GM18505 (cell line): ENCODE data around the gene PDE4A.
A peak's percentile ranks its signal among the peaks of the same experiment; 100 is the strongest.

Experiments used
- ATAC-seq: cut with Tn5 transposase; IDR thresholded peaks from one replicate; pipeline ENCODE4 v1.9.1; 2021; ENCODE audit not compliant: unreplicated experiment
- POLR2A ChIP-seq: IDR thresholded peaks from 4 replicates; pipeline ENCODE4 v1.6.1; 2011; ENCODE audit warnings: borderline replicate concordance; ENCODE audit not compliant: insufficient read depth, insufficient read length; ENCODE audit errors: extremely low read depth

The PDE4A gene

DNA sequence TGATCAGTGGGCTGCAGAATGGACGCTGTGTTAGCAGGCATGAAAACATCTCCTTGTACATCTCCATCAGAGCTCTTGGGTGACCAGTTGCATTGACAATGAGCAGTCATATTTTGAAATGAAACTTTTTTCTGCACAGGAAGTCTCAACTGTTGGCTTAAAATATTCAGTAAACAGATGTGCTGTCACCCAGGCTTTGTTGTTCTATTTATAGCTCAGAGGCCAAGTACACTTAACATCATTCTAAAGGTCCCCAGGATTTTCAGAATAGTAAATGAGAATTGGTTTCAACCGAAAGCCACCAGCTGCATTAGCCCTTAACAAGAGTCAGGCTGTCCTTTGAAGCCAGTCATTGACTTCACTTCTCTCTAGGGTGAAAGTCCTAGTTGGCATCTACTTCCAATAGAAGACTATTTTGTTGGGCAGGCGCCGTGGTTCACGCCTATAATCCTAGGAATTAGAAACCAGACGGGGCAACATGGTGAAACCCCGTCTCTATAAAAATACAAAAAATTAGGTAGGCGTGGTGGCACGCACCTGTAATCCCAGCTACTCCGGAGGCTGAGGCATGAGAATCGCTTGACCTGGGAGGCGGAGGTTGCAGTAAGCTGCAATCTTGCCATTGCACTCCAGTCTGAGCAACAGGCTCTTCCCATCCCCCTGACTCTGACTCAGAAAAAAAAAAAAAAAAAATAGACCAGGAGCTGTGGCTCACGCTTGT, 7.9 kb upstream of the PDE4A start:
- TF ChIP-seq POLR2A: peak; percentile 26
- peak; percentile 35 for ATAC-seq

DNA sequence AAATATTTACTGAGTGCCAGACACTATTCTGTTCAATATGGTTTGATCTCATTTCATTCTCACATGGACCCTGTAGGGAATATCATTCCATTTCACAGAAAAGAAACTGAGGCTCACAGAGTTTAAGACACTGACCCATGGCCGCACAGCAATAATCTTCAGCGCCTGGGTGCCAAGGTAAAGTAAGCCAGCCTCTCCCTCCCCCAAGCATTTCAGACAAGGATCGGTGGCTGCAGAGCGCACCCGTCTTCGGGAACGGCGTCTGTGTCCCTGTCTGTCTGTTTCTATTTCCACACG, 4.3 kb upstream of the PDE4A start:
- ATAC-seq: no peak
- peak; percentile 41 for TF ChIP-seq POLR2A

DNA sequence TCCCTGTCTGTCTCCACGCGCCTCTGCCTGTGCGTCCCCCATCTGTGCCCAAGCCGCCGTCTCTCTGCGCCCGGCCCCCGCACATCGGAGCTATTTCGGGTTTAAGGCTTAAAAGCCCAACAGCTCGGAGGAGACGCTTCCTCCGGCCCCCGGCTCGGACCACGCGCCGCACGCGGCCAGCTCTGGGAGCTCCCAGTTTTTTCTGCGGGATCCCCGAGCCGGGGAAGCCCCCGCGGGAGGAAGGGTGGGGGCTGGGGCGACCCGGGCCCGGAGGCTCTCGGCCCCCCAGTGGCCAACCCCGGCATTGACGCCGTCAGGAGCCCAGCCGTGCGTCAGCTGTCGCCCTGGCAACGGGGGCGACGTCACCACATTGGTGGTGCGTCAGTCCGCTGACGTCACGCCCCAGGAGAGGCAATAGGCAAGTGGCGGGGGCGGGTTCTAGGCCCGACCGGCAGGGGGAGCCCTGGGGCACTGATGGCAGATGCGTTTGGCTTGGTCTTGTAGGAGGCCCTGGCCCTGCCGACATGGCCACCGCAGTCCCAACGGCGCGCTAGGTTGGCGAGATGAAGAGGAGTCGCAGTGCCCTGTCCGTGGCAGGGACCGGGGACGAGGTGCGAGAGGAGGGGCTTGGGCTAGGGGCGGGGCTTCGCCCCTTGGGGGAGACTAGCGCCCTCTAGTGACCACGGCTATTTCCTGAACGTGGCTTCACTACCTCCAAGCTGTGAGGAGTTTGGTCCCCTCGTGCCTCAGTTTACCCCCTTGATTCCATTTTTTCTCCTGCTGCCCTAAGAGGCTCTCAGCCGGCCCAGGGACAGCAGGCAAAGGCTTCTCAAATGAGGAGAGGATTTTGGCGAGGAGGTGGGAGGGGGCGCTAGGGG, 3.7 kb upstream of the PDE4A start:
- no peak for TF ChIP-seq POLR2A
- ATAC-seq: peak; percentile 54

DNA sequence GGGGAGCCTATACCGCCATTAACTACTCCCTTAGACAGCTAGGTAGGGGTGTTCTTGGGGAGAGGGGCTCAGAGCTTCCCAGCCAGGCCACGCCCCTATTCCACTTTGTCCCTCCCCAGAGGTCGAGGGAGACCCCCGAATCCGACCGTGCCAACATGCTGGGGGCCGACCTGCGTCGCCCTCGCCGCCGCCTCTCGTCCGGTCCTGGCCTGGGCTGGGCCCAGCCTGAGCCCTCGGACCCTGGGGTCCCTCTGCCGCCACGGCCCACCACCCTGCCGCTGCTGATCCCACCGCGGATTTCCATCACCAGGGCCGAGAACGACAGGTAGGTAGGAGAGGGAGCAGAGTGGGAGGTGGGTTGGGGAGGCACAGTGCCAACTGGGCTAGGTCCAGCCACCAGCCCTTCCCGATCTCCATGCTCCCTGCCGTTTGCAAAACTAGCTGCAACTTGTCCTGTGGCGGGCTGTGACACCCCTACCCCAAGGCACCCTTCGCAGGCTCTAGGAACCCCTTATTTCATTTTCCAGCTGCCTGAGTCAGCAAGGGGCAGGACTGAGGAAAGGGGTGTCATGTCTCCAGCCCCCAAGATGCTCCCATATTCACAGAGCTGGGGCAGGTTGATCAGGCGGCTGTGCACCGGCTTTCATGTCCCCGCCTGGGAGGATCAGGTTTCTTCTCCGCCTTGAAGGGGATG, 2.6 kb upstream of the PDE4A start:
- ATAC-seq: no peak

DNA sequence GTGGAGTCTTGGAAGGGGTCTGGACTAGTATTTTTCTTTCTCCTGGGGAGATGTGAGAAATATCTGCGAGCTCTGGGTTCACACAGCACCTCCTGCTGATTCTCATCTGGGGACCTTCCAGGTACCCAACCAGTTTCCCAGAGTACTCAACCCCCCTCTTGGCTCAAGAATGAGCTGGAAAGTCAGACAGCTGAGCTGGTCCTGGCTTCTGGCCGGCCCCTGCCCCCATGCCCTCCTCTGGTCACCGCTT, 2.2 kb upstream of the PDE4A start:
- ATAC-seq: no peak
- no peak for TF ChIP-seq POLR2A

More for the DNA sequence above, 2.6 kb upstream of the PDE4A start:
- no peak for TF ChIP-seq POLR2A

DNA sequence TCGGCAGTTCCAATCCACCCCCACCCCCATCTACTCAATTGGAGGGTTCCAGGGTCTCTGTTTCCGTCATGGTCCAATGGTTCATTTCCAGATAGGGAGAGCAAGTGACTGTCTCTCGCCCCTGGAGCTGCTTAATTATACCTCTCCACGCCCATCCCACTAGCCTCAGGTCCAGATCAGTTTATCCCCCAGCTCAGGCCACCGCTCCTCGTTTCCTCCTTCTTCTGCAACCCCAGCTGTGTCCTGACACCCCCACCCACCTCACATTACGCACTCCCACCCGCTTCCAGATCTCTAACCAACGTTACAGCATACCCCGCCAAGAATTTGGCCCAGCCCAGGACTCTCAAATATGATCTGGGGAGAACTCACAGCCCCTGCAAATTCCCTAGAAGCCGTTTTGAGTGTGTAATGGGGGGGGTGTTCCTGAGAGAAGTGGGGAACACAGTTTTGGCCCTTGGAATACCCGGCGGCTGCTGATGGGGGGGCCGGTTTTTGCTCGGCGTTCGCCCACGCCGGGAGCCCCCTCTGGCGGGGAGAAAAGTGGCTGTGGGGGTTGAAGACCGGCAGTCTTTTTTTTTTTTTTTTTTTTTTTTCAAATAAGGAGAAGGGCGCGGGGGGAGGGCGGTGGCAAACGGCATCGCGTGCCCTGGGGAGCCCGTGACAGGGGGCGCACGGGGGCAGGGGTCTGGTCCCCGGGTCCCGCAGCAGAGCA, 1.7 kb upstream of the PDE4A start:
- no peak for ATAC-seq
- TF ChIP-seq POLR2A: no peak

DNA sequence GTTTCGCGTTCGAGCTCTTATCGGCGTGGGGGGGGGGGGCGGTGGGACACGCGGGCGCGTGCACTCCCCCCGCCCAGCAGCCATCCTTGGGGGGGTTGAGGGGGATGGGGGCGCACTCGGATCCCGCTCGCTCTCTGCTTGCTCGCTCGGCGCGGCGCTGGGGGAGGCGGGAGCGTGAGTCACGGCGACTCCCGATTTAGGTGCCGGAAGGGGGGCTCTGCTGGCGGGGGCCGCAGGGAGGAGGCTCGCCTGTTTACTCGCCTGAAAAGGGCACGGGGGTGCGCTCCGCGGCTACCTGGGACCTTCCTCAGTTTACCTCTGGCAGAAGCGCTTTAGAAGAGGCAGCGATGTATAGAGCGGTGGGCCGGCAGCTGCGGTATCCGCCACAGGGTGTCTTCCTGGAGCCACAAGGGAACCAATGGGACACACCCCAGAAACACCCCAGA, 1.1 kb upstream of the PDE4A start:
- TF ChIP-seq POLR2A: no peak
- ATAC-seq: no peak

DNA sequence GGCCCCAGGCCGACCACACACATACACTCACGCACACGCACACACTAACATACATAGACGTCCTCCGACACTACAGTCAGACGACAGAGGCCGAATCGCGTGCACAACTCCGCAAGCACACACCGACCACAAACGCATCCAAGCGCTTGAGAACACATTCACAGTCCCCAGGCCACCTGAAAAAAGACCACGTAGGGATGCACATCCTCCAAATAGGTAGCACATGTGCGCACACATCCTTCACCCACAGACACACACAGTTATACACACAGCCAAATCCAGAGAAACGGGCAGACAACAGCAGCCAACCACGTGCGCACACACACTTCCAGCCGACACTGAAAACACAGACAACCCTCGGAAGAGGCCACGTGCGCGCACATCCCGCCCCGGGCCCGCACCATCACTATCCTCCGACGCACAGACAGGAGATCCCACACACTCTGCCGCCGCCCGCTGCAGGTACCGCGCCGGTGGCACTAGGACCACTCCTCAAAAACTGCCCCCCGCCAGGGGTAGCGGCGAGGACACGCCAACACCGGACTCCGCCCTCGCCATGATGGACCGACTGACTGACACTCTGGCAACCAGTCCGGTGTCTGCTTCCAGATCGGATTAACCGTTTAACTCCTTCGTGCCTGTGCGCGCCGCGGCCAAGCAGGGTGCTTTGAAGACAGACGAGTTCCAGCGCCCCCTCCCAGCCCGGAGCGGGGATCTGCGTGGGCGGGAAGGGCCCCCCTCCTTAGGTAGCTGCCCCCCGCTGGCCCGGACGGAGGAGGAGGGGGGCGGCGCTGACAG, 493 bp upstream of the PDE4A start:
- TF ChIP-seq POLR2A: no peak
- ATAC-seq: no peak

DNA sequence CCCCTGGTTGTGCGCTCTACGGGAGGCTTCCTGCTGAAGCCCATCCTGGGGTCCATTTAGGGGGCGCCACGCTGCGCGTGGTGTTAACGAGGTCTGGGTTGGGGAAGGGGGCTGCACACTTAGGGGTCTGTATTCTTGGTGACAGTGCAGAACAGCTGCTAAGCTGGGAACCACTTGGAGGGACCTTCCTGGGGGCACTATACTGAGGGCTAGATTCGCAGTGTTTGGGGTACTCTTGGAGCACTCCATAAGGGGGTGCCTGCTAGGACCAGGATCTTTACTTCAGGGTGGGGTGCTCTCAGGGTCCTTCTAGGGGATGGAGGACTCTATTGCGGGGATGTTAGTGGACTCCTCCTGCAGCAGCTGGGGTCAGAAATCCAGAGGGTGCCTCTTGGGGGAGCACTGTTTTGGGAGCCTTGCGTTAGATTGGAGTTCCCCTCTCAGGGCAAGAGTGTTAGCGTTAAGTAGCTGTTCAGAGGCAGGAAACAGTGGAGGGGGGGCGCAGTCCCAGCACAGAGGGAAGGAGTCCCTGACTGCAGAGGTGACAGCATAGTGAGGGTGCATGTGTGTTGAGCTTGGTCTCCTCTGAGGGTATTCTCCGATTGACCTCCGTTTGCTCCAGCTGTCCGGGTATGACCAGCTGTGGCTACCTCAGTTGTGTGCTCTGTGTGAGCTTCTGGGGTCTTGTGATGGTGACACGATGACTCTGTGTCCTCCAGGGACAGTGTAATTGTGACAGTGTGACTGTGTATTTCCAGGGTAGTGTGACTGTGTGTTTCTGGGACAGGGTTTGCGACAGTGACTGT, 1.1 kb downstream of the PDE4A start:
- no peak for TF ChIP-seq POLR2A
- ATAC-seq: no peak

DNA sequence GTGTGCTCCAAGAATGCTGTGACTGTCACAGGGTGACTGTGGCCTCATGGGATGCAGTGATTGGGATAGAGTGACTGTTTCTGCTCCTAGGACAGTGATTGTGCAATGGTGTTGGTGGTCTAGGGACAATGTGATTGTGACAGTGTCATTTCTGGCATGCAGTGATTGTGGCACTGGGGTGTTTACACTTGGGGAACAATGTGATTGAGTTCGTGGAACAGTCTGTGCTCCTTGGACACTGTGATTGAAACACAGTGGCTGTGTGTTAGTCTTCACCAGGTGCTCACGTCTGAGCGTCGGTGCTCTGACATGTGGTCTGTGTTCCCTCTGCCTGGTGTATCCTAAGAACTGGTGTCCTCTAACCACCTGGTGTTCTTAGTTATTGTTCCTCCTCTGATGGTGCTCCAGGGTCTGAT, 1.7 kb downstream of the PDE4A start:
- no peak for TF ChIP-seq POLR2A
- no peak for ATAC-seq

DNA sequence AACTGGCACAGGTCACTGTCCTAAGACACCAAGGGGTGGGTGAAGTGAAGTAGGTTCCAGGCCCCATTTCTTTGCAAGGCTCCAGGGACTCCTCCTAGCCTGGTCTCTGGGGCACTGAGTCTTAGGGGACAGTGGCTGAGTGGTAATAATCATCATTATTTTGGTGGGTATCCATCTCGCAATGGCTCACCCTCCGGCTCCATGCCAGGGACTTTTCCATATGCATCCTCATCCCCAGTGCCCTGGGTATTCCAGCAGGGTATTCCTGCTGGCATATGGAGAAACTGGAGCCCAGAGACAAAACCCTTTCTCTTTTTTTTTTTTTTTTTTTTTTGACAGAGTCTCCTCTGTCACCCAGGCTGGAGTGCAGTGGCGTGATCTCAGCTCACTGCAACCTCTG, 2.5 kb downstream of the PDE4A start:
- no peak for TF ChIP-seq POLR2A
- ATAC-seq: no peak
